NCI-H82 treated with DMSO at 0.1 percent for 48 hours (cell line): ENCODE results near the gene PRKACG.
"Not testable (repeated sequence)": the region's sequence is repeated elsewhere in the genome, so short reads cannot be mapped to it uniquely, and the experiment has no call there.

Experiments
- DNase-seq: peaks from one replicate; lab custom pipeline; 2025; ENCODE audit not compliant: unreplicated experiment; lab: John Stamatoyannopoulos, UW

The PRKACG gene

DNA sequence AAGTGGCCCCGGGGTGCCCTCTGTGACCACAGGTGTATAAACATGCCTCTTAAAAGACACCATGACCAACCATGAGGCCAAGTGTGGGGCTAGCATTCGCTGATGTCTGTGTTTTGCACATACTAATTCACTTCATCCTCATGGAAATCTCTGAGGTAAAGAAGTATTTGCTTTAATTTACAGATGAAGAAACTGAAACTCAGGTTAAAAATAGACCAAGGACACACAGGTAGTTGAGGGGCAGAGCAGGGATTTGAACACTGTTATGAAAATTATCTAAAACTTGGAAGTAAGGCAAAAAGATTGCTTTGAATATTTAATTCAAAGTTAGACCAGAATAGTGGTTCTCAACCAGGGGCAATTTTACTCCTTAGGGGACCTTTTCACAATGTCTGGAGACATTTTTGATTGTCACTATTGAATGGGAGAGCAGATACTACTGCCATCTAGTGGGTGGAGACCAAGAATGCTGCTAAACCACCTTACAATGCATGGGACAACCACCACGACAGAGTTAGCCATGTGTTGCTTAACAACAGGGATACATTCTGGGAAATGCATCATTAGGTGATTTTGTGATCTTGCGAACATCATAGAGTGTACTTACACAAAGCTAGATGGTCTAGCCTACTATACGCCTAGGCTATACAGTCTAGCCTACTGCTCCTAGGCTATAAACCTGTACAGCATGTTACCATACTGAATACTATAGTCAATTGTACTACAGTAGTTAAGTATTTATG lies 13.6 kb upstream of the PRKACG start:
- DNase-seq, result peak; percentile 54

DNA sequence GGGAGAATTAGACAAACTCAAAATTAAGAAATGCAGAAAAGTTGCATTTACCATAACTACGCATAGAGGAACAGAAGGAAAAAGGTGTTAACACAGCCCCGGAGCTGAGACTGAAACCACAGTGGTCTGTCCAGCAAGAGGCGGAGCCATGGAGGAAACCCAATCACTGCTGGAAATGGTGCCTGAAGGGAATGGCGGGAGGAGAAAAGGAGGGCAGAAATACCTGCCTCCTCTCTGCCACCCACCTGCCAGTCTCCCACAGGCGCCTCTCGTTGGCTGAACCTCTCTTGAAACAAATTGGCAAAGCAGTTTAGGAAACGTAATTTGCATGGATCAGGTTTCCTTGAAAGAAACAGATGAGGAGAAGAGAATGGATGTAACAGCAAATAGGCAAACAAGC lies 9.7 kb upstream of the PRKACG start:
- no peak for DNase-seq

DNA sequence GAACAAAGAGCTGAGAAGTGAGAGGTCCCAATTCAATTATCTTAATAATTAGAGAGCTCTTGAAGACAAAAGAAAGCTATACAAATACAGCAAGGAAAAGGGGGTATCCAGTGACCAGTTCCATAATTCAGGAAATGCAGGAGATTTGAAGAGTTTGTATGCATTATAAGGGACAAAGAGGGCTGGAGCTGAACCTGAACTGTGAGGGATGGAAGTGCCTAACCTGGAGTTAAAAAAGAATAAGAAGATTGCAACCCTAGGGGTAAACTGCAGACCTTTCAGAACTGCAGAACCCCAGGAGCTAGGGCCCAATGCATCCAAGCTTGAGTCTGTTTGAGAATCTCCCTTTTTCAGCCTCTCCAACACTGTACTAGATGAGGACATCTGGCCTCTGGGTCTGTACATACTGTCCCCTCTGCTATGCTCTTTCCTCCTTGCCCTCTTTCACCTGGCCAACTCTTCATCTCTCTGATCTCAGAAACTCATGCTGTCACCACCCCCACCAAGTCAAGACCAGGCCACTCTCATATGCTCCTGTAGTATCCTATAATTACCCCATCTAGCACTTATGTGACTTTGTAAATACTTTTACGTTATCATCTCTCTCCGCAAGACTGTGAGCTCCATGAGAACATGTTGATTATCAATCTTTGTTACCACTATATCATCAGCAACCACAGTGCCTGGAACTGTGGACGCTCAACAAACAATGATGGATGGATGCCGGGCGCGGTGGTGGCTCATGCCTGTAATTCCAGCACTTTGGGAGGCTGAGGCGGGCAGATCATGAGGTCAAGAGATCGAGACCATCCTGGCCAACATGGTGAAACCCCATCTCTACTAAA lies 6.6 kb upstream of the PRKACG start:
- DNase-seq, result no peak

DNA sequence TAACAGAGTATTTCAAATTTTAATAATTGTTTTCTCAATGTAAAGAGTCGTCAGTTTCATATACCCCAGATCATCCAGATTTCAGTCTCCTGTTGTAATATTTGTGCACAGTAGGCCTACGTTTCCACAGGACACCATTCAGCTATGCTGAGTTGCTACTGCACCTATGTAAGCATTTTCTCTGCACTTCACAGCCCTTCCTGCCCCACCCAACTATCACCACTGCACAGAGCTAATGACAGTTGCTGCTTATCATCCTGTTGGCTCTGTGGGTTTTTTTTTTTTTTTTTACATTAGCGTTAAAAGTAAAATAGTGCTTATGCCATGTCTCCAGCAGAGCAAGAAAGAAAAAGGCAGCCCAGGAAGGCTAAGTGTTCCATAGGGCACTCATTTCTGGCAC lies 5.9 kb upstream of the PRKACG start:
- no peak for DNase-seq

DNA sequence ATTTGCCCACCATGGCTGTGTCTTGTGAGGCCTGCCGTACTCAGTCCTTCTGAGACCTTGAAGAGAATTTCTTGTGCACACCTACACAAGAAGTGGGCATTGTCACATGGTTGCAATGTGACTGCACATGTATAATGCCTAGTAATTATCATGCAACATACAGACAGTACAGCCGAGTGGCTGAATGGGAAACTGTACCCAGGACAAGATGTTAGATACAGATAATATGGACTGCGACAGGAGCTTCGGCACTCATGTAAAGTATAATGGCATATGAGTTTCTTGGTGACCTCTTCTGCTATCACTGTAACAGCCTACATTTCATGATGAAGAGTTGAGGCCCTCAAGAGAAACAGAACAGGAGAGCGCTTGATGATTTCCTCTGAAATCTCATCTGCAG lies 4.8 kb upstream of the PRKACG start:
- no peak for DNase-seq

DNA sequence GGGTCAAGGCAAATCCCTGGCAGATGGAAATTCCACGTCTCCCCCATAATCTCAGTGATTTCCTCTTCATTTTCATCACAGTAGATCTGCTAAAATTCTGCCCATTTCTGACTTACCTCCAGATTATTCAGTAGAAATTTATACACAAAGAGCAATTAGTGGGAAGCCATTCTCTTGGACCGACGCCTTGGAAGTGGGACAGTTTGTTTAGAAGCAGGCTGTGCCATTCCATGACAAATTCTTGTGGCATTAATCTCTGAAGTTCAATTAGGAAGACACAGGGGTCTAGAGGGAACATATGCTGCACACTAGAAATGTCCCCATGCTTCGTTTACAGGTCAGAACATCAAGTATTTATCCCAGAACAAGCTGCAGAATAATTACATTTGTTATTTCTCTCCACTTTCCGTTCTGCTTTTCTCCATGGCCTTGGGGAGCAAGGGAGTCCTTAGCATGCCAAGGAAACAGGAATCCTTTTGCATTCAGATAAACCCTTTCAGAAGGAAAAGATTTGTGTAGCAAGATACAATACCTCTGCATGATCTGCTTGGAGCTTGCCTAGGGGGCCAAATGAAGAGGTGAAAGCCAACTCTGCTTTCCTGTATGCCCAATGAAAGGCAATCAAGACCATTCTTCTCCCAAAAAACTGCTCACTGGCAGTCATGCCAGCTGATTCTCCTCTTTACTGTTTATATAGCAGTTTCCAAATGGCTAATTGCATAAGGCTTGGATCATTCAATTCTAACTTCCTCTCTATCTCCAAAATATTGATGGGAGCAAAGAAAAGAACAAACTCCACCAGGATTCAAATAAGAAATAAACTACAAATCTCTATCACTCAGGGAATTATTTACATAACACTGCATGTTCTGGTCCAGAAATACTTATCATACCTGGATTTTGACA lies 2.5 kb upstream of the PRKACG start:
- DNase-seq, result no peak

DNA sequence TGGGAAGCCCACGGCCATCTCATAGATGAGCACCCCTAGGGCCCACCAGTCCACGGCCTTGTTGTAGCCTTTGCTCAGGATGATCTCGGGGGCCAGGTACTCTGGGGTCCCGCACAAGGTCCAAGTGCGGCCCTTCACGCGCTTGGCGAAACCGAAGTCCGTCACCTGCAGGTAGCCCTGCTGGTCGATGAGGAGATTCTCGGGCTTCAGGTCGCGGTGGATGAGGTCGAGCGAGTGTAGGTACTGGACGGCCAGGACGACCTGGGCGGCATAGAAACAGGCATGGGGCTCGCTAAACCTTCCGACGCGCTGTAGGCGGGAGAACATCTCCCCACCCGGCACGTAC lies 558 bp downstream of the PRKACG start:
- no peak for DNase-seq

DNA sequence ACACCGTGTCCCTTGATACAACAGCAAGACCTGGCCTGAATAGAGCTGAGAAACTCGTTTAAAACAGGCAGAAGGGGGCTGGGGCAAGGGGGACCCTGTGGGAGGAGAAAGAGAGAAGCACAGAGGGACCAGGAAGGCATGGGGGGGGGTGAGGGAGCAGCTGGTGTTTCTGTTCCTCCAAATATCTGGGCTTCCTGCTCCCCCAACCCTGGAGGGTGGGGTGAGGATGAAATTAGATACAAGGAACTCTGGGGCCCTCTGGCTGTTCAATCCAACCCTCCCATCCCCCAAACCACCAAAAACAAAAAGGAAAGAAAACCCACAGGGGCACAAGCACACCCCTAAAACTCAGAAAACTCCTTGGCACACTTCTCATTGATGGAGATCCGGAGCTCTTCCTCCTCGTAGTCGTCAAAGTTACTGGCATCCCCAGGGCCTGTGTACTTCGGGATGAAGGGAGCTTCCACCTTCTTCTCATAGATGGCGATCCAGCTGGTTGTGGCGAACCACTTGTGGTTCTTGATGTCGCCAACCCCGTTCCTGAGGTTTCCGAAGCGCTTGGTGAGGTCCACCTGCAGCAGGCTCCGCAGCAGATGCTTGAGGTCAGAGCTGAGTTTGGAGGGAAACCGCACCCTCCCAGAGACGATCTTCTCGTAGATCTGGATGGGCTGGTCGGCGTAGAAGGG lies 1.1 kb downstream of the PRKACG start:
- no peak for DNase-seq

DNA sequence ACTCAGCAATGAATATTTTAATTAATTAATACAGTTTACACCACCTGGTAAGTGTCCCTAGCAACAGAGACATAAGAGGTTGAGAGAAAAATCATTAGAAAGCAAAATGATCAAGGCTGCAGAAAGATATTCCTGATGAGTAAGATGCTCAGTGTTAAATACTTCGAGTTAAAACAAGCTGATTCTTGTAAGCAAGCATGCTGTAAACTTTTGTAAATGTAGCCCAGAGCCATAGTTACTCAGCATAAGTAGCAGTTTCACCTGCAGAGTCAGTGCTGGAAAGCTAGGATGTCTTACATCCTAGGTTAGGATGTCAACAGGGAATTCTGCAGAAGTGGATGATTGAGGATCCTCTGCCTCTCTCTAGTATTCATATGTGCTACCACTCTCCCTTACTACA lies 4.2 kb downstream of the PRKACG start:
- no peak for DNase-seq

DNA sequence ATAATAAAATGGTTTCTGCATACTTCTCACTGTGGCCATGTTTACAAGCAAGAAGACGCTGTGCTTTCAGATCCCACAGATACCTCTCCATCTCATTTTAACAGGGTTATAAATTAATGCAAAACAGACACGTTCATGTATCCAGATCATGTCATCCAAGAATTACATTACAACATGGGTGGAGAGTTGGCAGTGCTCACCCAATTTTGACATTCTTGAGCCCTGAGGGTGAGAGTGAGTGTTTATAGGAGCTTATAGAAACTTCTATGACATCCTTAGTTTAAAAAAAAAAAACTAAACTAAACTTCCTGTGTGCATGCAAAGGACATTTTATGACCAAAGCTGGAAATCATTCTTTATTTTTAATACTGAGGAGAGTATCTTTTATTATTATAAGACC lies 9.1 kb downstream of the PRKACG start:
- no peak for DNase-seq

DNA sequence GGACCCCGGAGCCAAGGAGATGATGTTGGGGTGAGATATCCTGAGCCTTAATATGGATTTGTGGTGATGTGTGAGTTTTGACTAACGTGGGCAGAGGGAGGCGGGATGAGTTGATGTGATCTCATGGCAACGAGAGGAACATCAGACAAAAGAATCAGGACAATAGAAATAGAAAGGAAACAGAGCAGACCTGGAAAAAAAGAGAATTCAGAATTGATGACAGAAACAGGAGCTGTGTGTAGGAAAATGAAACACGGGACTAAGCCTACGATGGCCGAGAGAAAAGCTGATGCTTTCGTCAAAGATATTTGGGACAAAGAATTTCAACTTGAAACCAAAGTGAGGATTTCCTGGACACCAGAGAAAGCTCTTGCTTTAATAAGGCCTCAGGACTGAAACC lies 10.9 kb downstream of the PRKACG start:
- no peak for DNase-seq

DNA sequence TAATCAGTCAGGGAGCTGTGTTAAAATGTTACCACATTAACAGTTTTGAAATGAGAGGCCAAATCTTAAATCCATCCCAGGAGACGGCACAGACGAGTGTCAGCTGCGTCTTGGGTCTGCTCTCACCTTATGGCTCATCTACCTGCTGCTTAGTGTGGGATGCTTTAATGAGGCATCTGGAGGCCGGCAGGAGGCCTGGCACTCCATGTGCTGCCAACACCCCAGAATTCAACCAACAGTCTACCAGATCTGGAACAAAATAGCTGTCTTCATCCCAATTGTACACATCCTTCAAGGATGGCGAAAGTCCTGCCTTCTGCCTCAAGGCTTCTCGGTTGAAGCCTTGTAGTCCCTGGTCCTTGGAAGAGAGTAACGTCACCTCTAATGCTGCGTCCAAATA lies 12.0 kb downstream of the PRKACG start:
- no peak for DNase-seq

DNA sequence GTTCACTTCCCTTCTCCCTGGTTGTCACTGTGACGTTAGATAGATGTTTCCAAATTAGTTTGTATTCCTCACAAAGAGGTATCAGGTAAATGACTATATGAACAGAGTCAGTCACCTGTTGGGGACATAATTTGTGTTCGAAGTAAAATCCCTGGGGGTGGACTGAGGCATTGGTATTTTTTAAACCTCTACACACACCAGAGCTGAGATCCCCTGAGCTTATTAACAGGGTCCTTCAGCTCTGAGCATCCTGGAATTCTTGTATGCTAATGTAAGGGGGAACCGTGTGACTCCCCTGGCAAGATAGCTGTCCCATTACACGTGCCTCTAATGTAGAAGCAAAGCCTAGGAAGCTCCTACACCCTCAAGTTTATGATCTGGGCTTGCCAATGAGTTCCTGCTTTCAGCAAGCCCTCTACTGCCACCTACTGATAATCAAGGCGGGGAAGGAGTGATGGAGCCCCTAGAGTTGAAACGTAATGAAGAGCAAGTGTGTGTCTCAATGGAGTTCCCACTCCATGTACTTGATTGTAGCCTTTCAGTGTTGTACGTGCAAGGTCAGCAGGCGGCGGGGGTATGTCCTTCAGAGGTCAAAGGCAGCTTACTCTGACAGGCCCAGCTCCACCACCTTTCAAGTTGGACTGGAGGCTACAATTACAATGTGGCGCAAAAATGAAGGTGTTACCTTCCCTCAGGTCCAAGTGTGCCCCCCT lies 14.4 kb downstream of the PRKACG start:
- DNase-seq, result peak; percentile 82

DNA sequence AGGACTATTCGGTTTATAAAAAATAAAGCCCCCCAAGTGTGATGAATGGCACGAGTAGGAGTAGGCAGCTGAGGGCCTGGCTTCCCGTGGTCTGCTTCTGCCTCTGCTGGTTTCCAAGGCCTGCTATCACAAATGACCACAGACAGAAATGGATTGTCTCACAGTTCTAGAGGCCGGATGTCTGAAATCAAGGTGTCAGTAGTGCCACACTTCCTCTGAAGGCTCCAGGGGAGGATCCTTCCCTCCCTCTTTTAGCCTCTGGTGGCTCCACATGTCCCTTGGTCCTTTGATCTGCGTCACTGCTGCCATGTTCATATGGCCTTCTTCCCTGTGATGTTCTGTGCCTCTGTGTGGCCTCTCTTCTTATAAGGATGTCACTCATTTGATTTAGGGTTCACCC lies 15.1 kb downstream of the PRKACG start:
- DNase-seq, result no peak

DNA sequence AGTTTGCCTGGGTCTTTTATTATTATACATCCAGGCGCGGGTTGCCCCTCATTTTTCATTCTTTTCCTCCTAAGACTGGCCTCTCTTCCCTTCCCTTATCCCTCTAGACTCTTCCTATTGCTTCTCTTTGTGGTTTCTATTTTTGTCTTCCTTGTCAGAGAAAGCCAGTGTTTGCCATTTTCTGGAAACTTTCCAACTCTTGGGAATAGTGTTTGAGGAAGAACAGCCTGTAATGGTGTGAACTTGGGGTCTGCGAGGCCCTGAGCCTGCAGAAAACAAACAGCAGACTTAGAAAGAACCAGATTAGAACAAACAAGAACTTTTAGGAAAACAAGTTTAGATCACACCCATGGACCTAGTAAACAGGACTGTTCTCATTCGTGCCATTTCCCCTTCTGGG lies 15.5 kb downstream of the PRKACG start:
- DNase-seq, result no peak

DNA sequence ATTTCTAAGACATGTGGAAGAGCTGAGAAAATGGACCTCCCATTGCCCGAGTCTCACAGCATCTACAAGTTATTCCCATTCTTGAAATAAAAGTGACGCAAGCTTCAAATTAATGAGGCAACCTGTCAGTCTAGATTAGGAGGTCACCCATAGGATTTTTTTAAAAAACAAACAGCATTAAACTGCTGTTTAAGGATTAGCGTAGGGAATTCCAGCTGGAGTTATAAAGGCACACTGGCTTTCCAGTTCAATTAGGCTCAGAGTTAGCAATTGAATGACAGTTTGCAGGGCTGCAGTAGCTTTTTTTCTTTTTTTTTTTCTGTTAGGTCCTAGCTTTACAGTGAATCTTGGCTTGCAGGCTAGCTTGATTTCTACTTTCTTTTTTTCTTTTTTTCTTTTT lies 16.2 kb downstream of the PRKACG start:
- peak; percentile 89 for DNase-seq

DNA sequence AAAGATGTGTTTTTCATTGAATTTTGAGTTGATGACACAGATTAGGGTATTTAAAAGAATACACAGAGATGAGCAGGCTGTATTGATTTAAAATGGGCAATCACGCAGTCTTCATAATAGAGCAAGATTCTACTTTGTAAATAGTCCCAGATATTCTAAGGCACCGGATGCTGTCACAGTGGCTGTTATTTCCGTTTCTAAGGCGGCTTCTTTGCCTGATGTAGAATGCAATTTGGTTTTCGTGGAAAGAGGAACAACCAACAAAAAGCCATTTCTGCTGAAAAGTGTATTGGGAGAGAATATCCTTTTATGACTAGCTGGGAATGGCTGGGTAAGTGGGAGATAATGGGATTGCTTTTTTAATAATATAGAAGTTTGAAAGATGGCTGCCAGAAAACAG lies 17.5 kb downstream of the PRKACG start:
- peak; percentile 34 for DNase-seq

DNA sequence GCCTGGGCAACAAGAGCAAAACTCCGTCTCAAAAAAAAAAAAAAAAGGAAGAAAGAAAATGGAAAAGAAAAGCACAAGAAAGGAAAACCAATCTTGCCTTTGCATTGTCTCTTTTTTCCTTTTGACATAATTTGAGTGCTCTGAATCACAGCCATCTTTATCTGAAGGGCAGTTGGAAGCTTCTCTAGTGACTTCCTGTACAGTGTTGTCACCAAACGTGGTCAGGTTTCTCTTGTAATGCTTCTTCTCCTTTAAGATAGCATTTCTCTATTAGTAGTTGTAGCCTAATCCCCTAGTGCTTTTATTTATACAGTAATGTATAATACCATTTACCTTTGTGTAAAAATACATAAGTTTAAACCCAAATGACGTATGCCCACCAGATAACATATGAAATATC lies 18.1 kb downstream of the PRKACG start:
- DNase-seq, result no peak

DNA sequence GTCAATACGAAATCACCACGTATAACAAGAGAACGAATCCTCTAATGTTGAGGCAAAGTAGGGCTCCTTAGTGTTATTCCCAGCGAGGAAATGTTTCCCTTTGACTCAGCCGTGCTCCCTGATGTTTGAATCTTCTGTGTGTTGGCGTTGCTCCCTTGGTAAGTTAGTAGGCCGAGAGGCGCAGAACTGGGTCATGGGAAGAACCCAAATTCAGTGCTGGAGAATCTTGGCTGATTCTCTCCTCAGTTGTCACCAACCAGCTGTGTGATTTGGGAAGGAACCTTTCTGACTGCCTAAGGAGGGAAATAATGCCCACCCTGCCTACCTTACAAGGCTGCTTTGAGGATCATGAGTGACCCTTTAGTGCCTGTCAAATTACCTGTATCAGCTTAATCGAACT lies 22.5 kb downstream of the PRKACG start:
- DNase-seq, result no peak

DNA sequence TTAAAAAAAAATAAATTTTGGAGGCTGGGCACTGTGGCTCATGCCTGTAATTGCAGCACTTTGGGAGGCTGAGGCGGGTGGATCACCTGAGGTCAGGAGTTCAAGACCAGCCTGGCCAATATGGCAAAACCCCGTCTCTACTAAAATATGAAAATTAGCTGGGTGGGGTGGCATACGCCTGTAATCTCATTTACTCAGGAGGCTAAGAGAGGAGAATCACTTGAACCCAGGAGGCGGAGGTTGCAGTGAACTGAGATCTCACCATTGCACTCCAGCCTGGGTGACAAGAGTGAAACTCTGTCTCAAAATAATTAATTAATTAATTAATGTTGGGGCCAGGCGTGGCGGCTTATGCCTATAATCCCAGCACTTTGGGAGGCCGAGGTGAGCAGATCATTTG lies 27.0 kb downstream of the PRKACG start:
- not testable (repeated sequence) for DNase-seq
